ENCODE results near the gene GPR78.

The GPR78 gene

DNA sequence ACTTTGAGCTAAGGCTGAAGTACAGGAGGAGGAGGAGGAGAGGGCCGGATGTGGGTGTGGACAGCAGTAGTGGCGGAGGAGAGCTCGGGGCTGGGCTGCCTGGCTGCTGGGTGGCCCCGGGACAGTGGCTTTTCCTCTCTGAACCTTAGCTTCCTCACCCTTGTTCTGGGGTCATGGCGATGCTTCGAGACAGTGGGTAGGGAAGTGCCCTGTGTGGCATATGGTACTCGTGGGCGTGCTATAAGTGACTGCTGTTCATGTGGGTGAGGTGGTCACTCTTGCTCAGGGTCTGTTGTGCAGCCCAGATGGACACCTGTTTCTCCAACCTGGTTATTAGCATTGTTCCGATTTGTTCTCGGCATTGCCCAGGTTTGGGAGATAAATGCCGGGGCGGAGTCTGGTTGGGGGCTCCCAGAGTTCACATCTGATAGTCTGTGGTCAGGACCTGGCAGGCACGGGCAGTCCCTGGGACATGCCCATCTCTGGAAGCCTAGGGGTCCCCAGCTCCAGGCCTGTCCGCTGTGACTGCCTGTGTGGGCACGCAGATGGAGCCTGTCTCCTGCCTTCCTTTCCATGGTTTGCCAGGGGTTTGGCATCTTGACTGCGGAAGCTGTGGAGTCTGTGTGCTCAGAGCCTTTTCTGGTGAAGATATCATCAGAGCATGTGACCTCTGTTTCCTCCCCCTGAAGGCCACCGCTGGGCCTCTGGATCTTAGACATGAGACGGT, 7.4 kb downstream of the GPR78 start:
- no peak for DNase-seq

DNA sequence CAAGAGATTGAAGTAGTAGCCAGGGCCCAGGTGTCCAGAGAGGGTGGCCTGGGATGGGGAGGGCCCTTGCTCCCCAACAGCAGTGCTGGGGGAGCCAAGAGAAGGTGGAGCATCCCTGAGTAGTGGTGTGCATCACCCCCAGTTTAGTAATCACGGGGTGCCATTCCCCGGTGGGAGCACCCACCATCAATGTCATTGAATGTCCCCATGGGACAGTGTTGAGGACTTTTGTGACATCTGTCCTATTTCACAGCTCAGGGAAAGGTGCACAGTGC, 7.9 kb downstream of the GPR78 start:
- no peak for DNase-seq

GRCh38 chr4:8589336-8589735, 9.1 kb downstream of the GPR78 start:
- DNase-seq: no peak

DNA sequence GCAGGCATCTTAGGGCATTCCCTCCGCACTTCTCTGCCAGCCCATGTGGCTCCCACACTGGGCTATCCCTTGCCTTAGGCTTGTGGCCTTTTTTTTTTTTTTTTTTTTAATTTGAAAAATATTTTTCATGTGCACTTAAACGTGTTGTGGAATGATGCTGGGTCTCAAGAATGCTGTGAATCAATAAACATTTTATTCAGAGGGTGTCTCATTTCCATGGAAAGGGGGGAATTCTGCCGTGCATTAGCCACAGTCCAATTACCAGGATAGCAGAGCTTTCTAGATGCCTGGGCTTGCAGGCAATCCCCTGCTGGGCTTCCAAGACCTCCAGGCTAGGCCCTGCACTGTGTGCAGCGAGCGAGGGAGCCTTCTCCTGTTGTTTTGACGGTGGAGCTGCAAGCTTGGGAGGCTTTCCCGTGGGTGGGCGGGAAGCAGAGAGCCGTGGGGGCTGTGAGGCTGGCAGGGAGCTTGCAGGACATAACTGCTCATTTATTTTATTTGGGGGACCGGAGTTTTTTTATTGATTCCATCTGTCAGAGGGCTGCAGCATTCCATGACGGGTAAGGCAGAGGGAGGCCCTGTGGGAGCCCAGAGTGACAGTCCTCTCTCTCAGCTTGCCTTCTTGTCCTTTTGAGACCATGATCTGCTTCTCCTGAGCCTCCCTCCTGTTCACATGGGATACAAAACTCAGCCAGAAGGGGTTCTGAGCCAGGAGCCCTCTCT, 9.8 kb downstream of the GPR78 start:
- no peak for DNase-seq

GRCh38 chr4:8590546-8590880, 10.3 kb downstream of the GPR78 start:
- no peak for DNase-seq

DNA sequence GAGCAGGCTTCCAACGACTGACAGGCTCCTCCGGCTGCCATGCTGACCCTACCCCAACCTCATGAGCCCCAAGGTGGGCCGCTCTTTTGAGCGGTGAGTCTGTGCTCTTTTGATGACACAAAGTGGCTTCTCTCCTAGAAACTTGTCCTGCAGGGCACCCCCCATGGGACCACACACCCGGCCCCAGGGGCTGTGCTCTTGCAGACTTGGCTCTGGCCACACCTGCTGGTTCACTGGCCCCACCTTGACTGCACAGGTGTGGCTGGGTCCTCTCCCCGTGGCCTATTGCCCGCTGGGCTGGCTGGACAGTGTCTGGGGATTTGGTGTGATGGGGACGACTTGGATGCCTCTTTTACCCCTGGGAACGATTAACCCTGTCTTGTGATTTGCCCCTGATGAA, 10.9 kb downstream of the GPR78 start:
- DNase-seq: no peak

DNA sequence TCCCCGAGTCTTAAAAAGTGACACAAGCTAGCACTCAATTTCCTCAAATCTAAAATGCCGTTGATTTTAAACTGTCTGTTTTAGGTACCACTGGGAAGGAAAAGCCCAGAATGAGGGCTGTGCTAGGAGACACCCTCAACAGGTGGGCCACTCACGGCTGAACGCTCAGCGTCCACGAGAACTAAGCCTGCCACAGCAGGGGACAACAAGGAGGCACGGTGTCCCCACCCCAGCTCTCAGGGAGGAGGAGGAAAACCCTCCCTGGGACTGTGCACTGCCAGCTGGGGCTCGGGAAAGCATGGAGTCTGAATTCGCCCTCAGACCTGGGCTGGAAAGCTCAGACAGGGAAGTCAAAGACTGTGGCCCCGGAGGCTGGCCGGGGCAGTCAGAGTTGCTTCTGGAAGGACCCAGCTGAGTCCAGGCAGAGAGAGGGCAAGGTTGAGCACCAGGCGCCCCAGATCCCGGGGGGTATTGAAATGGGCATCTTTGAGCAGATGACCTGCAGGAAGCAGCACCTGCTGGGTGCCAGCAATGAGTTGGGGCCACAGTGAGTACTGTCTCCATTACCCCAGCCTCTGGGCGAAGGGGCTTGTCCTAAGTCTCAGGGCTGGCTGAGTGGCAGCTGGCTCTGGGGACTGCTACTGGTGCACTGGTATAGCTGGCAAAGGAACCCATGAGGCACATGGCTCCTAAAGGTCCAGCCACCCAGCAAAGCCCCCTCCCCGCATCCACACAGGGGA, 11.6 kb downstream of the GPR78 start:
- no peak for DNase-seq

- no peak for DNase-seq
These were observed 12.4 kb downstream of the GPR78 start, which contains the start of gene CPZ for GRCh38 chr4:8592366-8593263. Gene CPZ (plus strand): TSS chr4:8592765. CDS start chr4:8592834, 69 bp downstream.

DNA sequence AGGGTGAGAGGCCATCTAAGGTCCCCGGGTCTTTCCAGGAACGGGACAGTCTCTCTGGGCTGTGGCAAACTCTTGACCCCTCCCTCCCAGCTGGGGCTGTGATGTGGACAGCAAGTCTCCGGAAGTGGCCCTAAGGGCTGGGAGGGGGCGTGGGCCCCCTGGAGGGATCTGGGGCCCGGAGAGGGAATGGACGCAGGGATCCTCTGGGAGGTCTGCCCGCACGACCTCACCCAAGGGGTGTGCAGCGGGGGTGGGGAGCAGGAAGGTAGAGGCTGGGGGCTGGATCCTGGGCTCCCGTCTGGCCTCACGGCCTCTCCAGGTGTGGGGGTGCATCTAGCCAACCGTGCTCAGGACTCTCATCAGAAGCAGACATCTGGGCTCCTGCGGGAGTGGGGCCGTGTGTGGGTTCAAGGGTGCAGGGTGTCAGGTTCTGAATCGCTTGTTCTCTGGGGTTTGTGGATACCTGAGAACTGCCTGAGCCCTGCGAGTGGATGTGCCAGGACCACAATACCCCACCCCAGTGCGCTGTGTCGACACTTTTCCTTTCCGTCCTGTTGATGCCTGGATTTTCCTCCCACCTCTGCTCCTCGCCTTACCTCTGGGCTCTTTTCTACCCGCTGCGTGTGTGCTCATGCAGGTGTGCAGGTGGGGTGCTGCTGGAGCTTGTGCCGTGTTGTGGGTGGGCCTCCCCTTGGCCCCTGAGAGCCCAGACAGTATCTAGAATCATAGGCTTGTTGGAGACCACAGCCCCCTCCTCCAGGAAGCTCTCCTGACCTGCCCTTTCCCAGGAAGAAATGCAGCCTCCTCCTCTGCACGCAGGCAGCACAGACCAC, 13.3 kb downstream of the GPR78 start:
- DNase-seq: no peak

DNA sequence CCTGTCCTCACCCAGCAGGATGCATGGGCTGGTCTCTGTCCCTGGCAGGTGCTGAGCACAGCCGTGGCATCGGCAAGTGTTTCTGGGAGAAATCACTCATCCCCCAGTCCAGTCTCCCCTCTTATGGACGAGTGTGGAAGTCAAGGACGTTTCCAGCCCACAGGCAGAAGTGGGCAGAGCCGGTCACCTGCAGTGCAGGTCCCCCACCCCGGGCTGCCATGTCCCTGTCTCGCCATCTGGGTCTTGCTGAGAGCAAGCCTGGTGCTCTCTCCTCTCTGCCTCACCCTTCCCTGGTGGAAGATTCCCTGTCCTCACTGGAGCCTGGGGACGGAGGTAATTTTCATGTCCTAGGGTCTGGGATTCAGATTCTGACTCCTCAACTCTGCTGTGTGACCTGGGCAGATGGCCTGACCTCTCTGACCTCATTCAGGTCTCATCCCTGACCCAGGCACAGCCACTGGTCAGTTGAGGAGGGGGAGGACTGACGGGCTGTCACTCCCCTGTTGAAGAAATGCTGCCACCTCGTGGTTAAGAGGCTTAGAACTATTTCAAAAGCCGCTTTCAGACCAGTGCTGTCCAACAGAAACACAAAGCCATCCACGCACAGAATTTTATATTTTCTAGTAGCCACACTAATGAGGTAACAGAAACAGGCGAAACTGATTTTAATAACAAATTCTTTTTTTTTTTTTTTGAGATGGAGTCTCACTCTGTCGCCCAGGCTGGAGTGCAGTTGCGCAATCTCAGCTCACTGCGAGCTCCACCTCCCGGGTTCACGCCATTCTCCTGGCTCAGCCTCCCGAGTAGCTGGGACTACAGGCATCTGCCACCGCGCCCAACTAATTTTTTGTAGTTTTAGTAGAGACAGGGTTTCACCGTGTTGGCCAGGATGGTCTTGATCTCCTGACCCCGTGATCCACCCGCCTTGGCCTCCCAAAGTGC, 14.2 kb downstream of the GPR78 start:
- peak; percentile 78 for DNase-seq

- DNase-seq: no peak
These were observed 15.3 kb downstream of the GPR78 start for GRCh38 chr4:8595237-8596087.

- DNase-seq: no peak
These were observed 16.7 kb downstream of the GPR78 start for GRCh38 chr4:8596891-8597290.

- DNase-seq: no peak
These were observed 17.1 kb downstream of the GPR78 start for GRCh38 chr4:8597319-8597718.

GRCh38 chr4:8597791-8598190, 17.6 kb downstream of the GPR78 start:
- DNase-seq: no peak

DNA sequence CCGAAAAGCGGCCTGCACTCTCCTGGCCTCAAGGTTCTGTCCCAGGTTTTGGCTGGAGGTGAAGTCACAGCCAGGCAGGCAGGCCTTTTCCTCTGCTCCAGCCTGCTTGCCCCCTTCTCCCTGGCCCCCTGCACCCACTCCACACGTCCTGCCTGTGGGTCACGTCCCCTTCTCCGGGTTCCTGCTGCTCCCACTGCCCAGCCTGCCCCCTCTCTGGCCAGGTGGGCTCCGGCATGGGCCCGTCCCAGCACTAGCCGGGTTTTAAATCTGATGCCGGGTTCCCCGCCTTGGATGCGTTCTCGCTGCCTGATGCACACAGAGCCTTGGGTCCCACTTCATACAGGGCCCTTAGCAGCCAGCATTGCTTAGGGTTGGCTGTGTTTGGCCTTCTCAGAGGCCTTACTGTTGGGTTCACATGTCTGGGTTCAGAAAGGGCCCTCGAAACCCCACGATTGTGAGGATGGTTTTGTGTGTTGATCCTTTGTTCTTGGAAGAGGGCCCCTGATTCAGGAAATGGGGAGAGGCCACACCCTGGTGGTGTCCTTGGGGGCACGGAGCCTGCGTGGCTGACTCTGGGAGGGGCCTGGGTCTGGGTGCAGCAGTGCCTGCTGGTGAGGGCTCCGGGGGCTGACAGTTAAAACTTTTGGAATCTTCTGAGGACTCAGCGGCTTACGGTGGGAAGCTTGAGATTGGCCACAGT, 18.3 kb downstream of the GPR78 start:
- DNase-seq: no peak

DNA sequence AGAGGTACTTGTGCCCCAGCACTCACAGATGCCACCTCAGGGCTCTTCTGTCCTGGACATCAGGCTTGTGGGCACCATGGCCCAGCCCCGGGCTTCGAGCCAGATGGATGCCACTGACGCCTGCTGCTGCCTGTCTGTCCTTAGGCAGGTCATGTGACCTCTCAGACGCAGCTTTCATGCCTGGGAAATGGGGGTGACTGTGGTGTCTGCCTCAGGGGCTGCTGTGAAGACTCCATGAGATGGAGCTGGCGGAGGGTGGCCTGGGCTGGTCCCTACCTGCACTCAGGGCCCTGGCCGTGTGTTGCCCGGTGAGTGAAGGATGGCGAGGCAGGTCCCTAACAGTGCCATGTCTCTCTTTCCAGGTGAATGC, 18.9 kb downstream of the GPR78 start:
- DNase-seq: no peak

DNA sequence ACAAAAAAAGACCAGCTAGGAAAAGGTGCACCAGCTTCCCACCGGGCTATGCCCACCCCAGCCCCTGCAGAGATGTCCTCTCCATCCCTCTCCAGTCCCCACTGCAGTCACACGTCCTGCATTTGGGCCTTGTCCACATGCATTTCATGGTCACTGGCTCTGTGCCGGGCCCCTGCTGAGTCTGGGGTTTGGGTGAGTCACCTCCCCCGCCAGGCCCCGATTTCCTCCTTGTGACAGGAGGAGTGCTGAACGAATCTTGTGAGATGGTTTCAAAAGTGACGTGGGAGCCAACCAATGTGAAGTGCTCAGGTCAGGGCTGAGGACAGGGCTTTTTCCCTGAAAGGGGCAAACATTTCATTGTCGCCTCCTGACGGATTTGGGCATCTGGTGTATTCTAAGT, 19.5 kb downstream of the GPR78 start:
- no peak for DNase-seq

- DNase-seq: no peak
These were observed 20.1 kb downstream of the GPR78 start for GRCh38 chr4:8600266-8600665.

DNA sequence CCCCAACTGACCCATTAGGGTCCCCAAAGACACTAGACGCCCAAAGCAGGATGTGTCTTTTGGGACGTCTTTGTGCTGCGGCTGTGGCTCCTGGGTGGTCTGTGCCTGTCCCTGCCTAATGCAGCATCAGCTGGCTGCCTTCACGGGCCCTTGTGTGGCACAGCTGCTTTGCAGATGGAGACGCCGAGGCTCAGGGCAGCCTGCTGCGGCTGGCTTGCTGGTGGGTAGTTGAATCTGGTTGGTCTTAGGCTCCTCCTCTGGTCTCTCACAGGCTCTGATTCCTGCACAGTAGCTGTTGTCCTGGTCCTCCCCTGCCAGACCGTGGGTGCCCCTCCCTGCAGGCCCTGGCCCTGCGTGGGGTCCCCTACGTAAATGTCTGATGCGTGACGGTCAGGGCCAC, 20.5 kb downstream of the GPR78 start:
- DNase-seq: no peak

DNA sequence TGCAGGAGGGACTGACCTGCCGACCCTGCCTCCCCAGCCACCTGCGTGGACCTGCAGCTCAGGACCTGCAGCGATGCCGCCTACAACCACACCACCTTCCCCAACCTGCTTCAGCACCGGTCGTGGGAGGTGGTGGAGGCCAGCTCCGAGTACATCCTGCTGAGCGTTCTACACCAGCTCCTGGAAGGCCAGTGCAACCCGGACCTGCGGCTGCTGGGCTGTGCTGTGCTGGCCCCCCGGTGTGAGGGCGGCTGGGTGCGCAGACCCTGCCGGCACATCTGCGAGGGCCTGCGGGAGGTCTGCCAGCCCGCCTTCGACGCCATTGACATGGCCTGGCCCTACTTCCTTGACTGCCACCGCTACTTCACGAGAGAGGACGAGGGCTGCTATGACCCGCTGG, 20.9 kb downstream of the GPR78 start:
- DNase-seq: no peak
